ENCODE measurements around the gene HEPN1.

The HEPN1 gene

DNA sequence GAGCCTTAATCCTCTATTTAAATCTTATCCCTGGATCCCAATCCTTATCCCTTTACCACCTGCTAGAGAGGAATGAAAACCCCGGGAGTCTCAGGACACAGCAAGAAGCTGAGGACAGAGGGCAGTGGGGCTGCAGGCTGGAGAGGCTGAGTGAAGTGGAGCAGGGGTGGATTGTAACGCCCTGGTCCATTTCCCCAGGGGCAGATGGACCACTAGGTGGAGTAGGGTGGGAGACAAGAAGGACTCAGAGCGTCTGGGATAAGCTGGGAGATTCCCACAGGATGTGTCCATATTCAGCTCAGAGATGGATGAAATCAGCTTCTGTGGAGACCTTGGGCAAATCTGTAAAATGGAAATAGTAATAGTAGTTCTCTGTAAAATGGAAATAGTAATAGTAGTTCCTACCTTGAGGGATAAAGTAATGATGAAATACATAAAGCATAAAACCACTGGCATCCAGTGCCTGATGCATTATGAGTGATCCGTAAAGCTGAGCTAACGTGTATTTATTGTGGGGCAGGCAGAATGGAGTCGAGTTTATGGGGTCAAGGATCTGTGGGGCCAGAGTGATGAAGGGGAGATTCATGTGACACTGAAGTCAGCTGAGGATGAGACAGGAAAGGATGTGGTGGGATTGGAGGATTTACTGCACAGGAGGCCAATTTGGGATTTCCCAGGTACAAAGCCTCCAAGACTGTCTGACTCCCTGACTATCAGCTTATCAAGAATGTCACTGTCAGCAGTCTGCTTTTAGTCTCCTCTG lies 19.5 kb upstream of the HEPN1 start:
- no peak for DNase-seq (ENCODE audit: low read depth in 2 of 2)

GRCh38 chr11:124900464-124900863 lies 18.6 kb upstream of the HEPN1 start:
- no peak for DNase-seq (ENCODE audit: low read depth in 2 of 2)

- DNase-seq (ENCODE audit: low read depth in 2 of 2) = no peak
Measured at GRCh38 chr11:124902616-124903015, 16.4 kb upstream of the HEPN1 start.

- no peak for DNase-seq (ENCODE audit: low read depth in 2 of 2)
Measured at GRCh38 chr11:124915541-124916369, 3.3 kb upstream of the HEPN1 start.

DNA sequence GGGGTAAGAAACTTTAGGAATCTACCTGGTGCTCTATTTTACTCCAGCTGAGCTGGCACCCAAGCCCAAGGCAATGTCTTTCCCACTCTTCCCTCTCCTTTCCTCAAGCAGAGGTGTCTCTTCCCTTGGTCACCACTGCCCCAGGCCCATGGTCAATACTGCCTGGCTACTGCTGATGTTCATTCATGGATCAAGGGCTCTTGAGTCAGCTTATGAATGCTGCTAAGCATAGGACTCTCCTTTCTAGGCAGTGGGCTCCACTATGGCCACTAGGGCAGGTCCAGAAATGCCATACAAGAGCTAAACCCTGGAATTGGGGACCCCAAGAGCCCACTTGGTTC lies 2.7 kb upstream of the HEPN1 start:
- DNase-seq (ENCODE audit: low read depth in 2 of 2) = no peak

GRCh38 chr11:124917115-124917637 lies 1.9 kb upstream of the HEPN1 start:
- DNase-seq (ENCODE audit: low read depth in 2 of 2) = no peak

DNA sequence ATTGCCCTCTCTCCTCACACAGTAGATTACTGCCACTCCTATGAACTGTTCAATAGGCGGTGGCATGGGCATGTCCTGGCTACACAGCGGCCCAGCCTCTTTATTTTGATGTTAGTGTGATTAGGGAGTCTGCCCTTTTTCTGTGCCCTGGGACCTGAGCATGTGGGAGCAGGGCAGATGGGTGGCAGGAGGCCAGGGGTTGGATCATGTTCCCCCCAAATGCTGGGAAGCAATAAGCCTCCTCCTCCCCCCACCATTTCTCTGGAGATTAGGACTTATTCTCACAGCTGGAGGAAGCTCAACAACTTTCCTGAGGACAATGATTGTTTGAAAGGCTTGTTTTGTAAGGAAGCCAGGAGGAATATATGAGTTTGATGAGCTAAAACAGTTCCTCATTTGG lies 848 bp downstream of the HEPN1 start:
- DNase-seq (ENCODE audit: low read depth in 2 of 2) = no peak

- no peak for DNase-seq (ENCODE audit: low read depth in 2 of 2)
Measured at GRCh38 chr11:124920356-124920755, 1.3 kb downstream of the HEPN1 start.

GRCh38 chr11:124920870-124921609 lies 2.0 kb downstream of the HEPN1 start:
- DNase-seq (ENCODE audit: low read depth in 2 of 2) = peak; percentile 68 to 74

GRCh38 chr11:124922831-124923230 lies 3.8 kb downstream of the HEPN1 start:
- no peak for DNase-seq (ENCODE audit: low read depth in 2 of 2)

- DNase-seq (ENCODE audit: low read depth in 2 of 2) = no peak
Measured at GRCh38 chr11:124923296-124923695, 4.2 kb downstream of the HEPN1 start.

- DNase-seq (ENCODE audit: low read depth in 2 of 2) = no peak
Measured at GRCh38 chr11:124928942-124929665, 10.1 kb downstream of the HEPN1 start.

DNA sequence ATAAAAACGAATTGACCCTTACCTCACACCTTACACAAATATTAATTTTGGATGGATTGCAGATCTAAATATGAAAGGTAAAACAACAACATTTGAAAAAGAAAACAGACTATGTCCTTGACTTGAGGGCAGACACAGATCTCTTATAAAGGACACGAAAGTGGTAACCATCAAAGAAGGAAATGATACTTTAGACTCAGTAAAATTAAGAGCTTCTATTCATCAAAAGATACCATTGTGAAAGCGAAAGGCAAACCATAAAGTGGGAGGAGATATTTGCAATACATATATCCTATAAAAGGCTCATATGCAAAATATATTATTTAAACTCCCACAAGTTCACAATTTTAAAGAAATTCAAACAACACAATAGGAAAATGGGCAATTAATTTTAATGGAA lies 11.7 kb downstream of the HEPN1 start:
- DNase-seq (ENCODE audit: low read depth in 2 of 2) = no peak

DNA sequence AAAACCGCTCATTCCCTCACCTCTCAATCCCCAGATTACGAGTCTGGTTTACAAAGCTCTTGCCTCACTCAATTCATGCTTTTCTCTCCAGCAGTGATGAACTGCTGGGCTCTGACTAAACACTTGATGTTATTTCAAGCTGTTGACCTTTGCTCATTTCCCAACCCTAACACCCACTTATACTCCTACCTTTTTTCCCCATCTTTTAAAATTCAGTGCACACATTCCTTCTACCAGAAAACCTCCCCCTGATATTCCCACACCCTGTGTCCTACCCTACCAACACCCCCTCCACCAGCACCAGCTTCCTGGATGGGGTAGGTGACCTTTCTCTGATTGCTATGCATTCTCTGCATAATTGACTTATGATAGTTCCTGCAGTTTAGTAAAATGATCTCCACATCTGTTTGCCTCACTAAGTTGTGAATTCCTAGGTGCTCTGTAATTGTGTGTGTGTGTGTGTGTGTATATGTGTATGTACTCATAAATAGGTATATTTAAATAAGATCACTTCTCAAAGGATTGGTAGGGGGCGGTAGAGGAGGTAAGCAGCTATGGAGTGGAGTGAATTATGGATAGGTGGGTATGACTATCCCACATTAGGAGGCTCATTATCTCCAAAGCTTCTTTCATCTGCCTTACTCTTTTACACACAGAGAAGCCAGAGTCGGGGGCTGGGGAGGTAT lies 16.0 kb downstream of the HEPN1 start:
- DNase-seq (ENCODE audit: low read depth in 2 of 2) = no peak

GRCh38 chr11:124935548-124936514 lies 16.8 kb downstream of the HEPN1 start, which contains the start of gene HEPACAM:
TSS of gene HEPACAM (minus strand) at chr11:124936047. CDS start at chr11:124936006, 41 bp downstream.
- no peak for DNase-seq (ENCODE audit: low read depth in 2 of 2)

GRCh38 chr11:124937336-124937935 lies 18.4 kb downstream of the HEPN1 start:
- DNase-seq (ENCODE audit: low read depth in 2 of 2) = no peak

- DNase-seq (ENCODE audit: low read depth in 2 of 2) = no peak
Measured at GRCh38 chr11:124938206-124938765, 19.2 kb downstream of the HEPN1 start.

- DNase-seq (ENCODE audit: low read depth in 2 of 2) = no peak
Measured at GRCh38 chr11:124938970-124939369, 19.9 kb downstream of the HEPN1 start.

- no peak for DNase-seq (ENCODE audit: low read depth in 2 of 2)
Measured at GRCh38 chr11:124941703-124942102, 22.7 kb downstream of the HEPN1 start.

Data from stimulated activated CD8-positive, alpha-beta memory T cell treated with anti-CD3 and anti-CD28 coated beads, Interleukin-2, amount 100 ng/mL, for 48 hours (primary cell).